ENCODE data around the gene KIRREL1. TPM values are rescaled to one million over a fixed set of nuclear protein-coding genes. Genes with fewer than 3 reads are reported as not detected.

The KIRREL1 gene
- total and polyA plus RNA-seq, 2 of the 8 experiments (the other 6 are each of a cell fraction or from before 2014, with no cell fraction given), result 14.2 to 39.0 TPM

- H3K4me2 ChIP-seq (ENCODE audit: insufficient read depth in 1 of 2, low read depth in 2 of 2, low read length in 2 of 2), result no peak overlapping the region
- peaks cover 1% of the 10 kb centered on the region; the same call in 1 of the 2 replicates for H3K23me2 ChIP-seq (ENCODE audit: low read depth, low read length)
- no peak overlapping the region for H2BK5ac ChIP-seq (ENCODE audit: low read depth, low read length)
- H2BK15ac ChIP-seq (ENCODE audit: low read length), result peak overlapping the region; percentile 31
- no peak overlapping the region for H2AK5ac ChIP-seq (ENCODE audit: low read depth, low read length)
- no peak overlapping the region for H3K4me3 ChIP-seq (ENCODE audit: extremely low read depth in 1 of 4, insufficient read depth in 2 of 4, low read depth in 3 of 4, low read length in 4 of 4)
- CTCF ChIA-PET (ENCODE audit: partially characterized antibody), result interaction anchor here (0.5 to 38.2 kb wide), 20 partner anchors 1 to 347 kb away, joined by 3 to 2918 read pairs (median 14); partner anchors contain the start of gene KIRREL1
- H4K5ac ChIP-seq (ENCODE audit: insufficient read length, low read depth, low read length), result no peak overlapping the region
- no peak overlapping the region for H4K91ac ChIP-seq (replicated peaks; ENCODE audit: insufficient read length, low read length)
- H3K56ac ChIP-seq (replicated peaks; ENCODE audit: insufficient read length, low read depth, low read length), result no peak overlapping the region
- H2BK120ac ChIP-seq (replicated peaks; ENCODE audit: low read depth, low read length), result no peak overlapping the region
- H3K79me2 ChIP-seq (ENCODE audit: control insufficient read depth in 1 of 2, insufficient read depth in 2 of 2, low read length in 2 of 2), result no peaks in the 10 kb centered on the region
- H2AFZ ChIP-seq (ENCODE audit: low read length), result no peak overlapping the region
- H4K20me1 ChIP-seq (replicated peaks in 1 of 2; ENCODE audit: control insufficient read depth in 1 of 2, insufficient read depth in 2 of 2, low read length in 2 of 2), result no peaks in the 10 kb centered on the region
- H3K9ac ChIP-seq (replicated peaks in 1 of 4; ENCODE audit: extremely low read depth in 1 of 4, low read depth in 3 of 4, low read length in 3 of 4), result no peak overlapping the region
- peaks cover 0 to 26% (median 13%) of the 10 kb centered on the region in 4 experiments; a peak in 6 of 7 replicates for H3K4me1 ChIP-seq (replicated peaks in 1 of 4; ENCODE audit: control insufficient read depth in 3 of 4, insufficient read depth in 4 of 4, low read length in 3 of 4)
- no peak overlapping the region for H3K4ac ChIP-seq (replicated peaks; ENCODE audit: insufficient read length, low read depth, low read length)
- H3K18ac ChIP-seq (ENCODE audit: extremely low read depth, low read length), result no peak overlapping the region
- H3K14ac ChIP-seq (ENCODE audit: insufficient read length), result no peak overlapping the region
- peak overlapping the region; percentile 35; the same call in 1 of the 2 replicates for H2BK12ac ChIP-seq (ENCODE audit: low read depth, low read length)
- no peak overlapping the region for H3K27ac ChIP-seq (ENCODE audit: low read depth, low read length)
- H3K36me3 ChIP-seq (ENCODE audit: control insufficient read depth in 2 of 4, insufficient read depth in 4 of 4, low read length in 3 of 4), result no peaks in the 10 kb centered on the region
- POLR2A ChIA-PET (ENCODE audit: partially characterized antibody), result interaction anchor here (0.8 to 2.2 kb wide), 2 partner anchors 13 to 124 kb away, joined by 3 to 7 read pairs; no protein-coding TSS in a partner anchor
- no peak overlapping the region for H3K23ac ChIP-seq (ENCODE audit: insufficient read length)
- no peak for DNase-seq (ENCODE audit: low read depth in 1 of 2, low spot score in 2 of 2)
- no peaks in the 10 kb centered on the region for H3K79me1 ChIP-seq (ENCODE audit: low read depth, low read length)
- H3K27me3 ChIP-seq (replicated peaks in 1 of 4; ENCODE audit: control insufficient read depth in 3 of 4, extremely low read depth in 1 of 4, insufficient read depth in 3 of 4, low read length in 3 of 4), result peaks cover 0 to 16% (median 8%) of the 10 kb centered on the region in 4 experiments; a peak in 6 of 7 replicates
- H4K8ac ChIP-seq (ENCODE audit: extremely low read depth, insufficient read depth, low read length), result no peak overlapping the region
- 88% methylated on average over 9 of the region's 10 CpGs; no CpG with 5 or more reads in 1 of the 2 experiments for WGBS, 2 experiments (ENCODE audit: extremely low coverage in 1 of 2, insufficient coverage in 1 of 2, insufficient read length in 1 of 2, insufficient replicate concordance in 2 of 2, low coverage in 1 of 2, low lambda C conversion rate in 2 of 2, missing lambda C conversion rate in 1 of 2)
- no peak for FAIRE-seq
- H2BK20ac ChIP-seq (ENCODE audit: low read length), result peak overlapping the region; percentile 69; the same call in 1 of the 2 replicates
- no peaks in the 10 kb centered on the region for H3K9me3 ChIP-seq (ENCODE audit: insufficient read depth in 2 of 2, low read depth in 1 of 2, low read length in 1 of 2)
- TF ChIP-seq CTCF (IDR thresholded peaks at IDR 0.05; ENCODE audit: control extremely low read depth in 1 of 3, insufficient read depth in 1 of 3, low read depth in 1 of 3, low read length in 3 of 3) (no peak), GTF2F1 (IDR thresholded peaks at IDR 0.05; ENCODE audit: borderline replicate concordance, low read depth, low read length) (no peak)
Observed at GRCh38 chr1:158116311-158117167, 123.1 kb downstream of the KIRREL1 start.
